ENCODE data around the gene SHISAL2A.
"Not testable (repeated sequence)": the region's sequence is repeated elsewhere in the genome, so short reads cannot be mapped to it uniquely, and the experiment has no call there.

SHISAL2A gene

GRCh38 chr1:52691821-52692220, 58.9 kb downstream of the SHISAL2A start:
- no peak overlapping the region for H3K27ac ChIP-seq
- DNase-seq (ENCODE audit: low spot score), result no peak
- no peak overlapping the region for H3K4me3 ChIP-seq
- TF ChIP-seq, protein P1, sequence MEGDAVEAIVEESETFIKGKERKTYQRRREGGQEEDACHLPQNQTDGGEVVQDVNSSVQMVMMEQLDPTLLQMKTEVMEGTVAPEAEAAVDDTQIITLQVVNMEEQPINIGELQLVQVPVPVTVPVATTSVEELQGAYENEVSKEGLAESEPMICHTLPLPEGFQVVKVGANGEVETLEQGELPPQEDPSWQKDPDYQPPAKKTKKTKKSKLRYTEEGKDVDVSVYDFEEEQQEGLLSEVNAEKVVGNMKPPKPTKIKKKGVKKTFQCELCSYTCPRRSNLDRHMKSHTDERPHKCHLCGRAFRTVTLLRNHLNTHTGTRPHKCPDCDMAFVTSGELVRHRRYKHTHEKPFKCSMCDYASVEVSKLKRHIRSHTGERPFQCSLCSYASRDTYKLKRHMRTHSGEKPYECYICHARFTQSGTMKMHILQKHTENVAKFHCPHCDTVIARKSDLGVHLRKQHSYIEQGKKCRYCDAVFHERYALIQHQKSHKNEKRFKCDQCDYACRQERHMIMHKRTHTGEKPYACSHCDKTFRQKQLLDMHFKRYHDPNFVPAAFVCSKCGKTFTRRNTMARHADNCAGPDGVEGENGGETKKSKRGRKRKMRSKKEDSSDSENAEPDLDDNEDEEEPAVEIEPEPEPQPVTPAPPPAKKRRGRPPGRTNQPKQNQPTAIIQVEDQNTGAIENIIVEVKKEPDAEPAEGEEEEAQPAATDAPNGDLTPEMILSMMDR (IDR thresholded peaks at IDR 0.05), result no peak

DNA sequence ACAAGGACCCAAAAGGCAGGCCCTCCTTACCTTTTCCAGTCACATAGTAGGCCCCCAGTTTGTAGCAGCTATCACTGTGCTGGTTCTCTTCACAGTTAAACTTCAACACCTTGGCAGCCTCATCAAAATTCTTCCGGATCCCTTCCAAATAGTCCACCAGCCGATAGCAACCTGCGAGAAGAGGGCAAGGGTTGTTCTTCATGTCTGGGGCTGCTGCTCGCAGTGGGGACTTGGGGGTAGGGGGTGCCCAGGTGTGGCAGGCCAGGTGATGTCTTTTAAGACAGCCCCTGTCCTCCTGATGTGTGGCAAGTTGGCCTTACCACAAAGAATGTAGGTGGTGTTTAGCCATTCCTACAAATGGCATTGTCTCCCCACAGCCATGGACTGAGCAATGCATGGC, 59.7 kb downstream of the SHISAL2A start:
- H3K27ac ChIP-seq, result no peak overlapping the region
- no peak for DNase-seq (ENCODE audit: low spot score)
- TF ChIP-seq, protein P1 (IDR thresholded peaks at IDR 0.05), result no peak
- H3K4me3 ChIP-seq, result no peak overlapping the region

- not testable (repeated sequence) for H3K27ac ChIP-seq; DNase-seq (ENCODE audit: low spot score); H3K4me3 ChIP-seq
These were observed 60.4 kb downstream of the SHISAL2A start for GRCh38 chr1:52693351-52693750.

GRCh38 chr1:52693843-52694242, 60.9 kb downstream of the SHISAL2A start:
- TF ChIP-seq, protein P1 (IDR thresholded peaks at IDR 0.05), result no peak
- H3K27ac ChIP-seq, result no peak overlapping the region
- DNase-seq (ENCODE audit: low spot score), result no peak
- no peak overlapping the region for H3K4me3 ChIP-seq

GRCh38 chr1:52695627-52696026, 62.7 kb downstream of the SHISAL2A start:
- no peak overlapping the region for H3K4me3 ChIP-seq
- TF ChIP-seq, protein P1 (IDR thresholded peaks at IDR 0.05), result no peak
- no peak for DNase-seq (ENCODE audit: low spot score)
- no peak overlapping the region for H3K27ac ChIP-seq

GRCh38 chr1:52697795-52698674, 65.1 kb downstream of the SHISAL2A start, which contains the start of gene COA7:
Gene COA7, minus strand, starts transcription at chr1:52698347. Its CDS starts 21 bp downstream, at chr1:52698326.
- TF ChIP-seq, protein P1 (IDR thresholded peaks at IDR 0.05), result no peak
- peak within 1 kb of the TSS; percentile 35 to 90 for H3K27ac ChIP-seq
- peak; percentile 91 for DNase-seq (ENCODE audit: low spot score)

DNA sequence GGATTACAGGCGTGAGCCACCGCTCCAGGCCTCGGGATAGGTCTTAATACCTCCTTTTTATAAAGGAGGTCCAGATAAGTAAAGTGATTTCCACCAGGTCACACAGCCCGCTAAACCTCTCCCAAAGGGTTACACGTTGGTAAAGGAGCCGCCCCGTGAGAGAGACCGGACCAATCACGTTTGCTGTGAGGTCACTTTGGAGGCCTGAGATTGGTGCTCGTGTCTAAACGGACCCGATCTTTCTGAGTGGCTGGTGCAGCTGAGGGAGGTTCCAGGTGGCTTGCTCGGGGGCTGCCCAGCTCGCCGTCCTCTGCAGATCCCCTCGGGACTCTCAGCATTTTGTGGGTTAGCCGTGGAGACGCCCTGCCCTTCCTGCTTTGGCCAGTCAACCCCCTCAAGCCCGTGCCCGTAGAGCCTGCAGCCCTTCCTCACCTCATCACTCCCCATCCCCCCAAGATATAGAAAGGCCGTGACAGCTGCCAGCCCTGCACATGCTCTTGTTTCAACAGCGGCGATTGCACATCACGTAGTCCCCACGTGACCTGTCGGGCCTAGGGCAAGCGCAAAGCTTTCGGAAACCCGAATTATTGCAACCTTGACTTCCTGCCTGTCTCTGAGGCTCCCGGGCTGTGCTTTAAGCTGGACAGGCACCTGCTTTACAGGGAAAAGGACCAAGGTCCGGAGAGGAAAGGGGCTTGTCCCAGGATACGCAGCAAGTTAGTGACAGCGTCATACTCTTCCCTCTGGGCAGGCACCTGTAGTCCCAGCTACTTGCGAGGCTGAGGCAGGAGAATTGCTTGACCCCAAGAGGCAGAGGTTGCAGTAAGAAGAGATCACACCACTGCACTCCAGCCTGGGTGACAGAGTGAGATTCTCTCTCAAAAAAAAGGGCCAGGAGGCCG, 70.2 kb downstream of the SHISAL2A start:
- TF ChIP-seq, protein P1 (IDR thresholded peaks at IDR 0.05), result no peak
- DNase-seq (ENCODE audit: low spot score), result peak; percentile 94
- H3K27ac ChIP-seq, result peak overlapping the region; percentile 74 to 88
- peak overlapping the region; percentile 81 for H3K4me3 ChIP-seq

More at GRCh38 chr1:52697795-52698674, 65.1 kb downstream of the SHISAL2A start, which contains the start of gene COA7:
- H3K4me3 ChIP-seq, result peak within 1 kb of the TSS; percentile 89
